Astrocyte (in vitro differentiated cells and primary cell): ENCODE measurements around the gene TNNI3K. TPM values are rescaled to one million over a fixed set of nuclear protein-coding genes. Genes with fewer than 3 reads are reported as not detected.

Experiments
- DNase-seq: peaks from one replicate; pipeline ENCODE4 v3.0.0-alpha.2; 2010; ENCODE audit warnings: low read depth
- FAIRE-seq: peaks from 2 replicates; lab custom pipeline; 2011; peaks lifted over from hg19 to GRCh38; lab: Jason Lieb, UNC
- H2AFZ ChIP-seq: 2 replicates; pipeline ENCODE4 v1.6.0; 2012; ENCODE audit warnings: low read depth, low read length, inconsistent platforms
- H3K27ac ChIP-seq: 2 replicates; pipeline ENCODE4 v1.5.1; 2011; ENCODE audit warnings: low read depth, low read length, inconsistent platforms
- H3K27me3 ChIP-seq: 2 replicates; pipeline ENCODE4 v1.6.0; 2011; ENCODE audit warnings: low read length, inconsistent platforms; ENCODE audit not compliant: insufficient read depth
- H3K36me3 ChIP-seq: 2 replicates; pipeline ENCODE4 v1.5.1; 2011; ENCODE audit warnings: low read length, inconsistent platforms; ENCODE audit not compliant: insufficient read depth
- H3K4me1 ChIP-seq: 2 replicates; pipeline ENCODE4 v1.5.1; 2011; ENCODE audit warnings: low read length, inconsistent platforms; ENCODE audit not compliant: insufficient read depth
- H3K4me2 ChIP-seq: 2 replicates; pipeline ENCODE4 v1.6.0; 2012; ENCODE audit warnings: low read length, inconsistent platforms
- H3K4me3 ChIP-seq: 2 replicates; pipeline ENCODE4 v1.5.1; 2011; ENCODE audit warnings: low read depth, mild to moderate bottlenecking, low read length, inconsistent platforms; ENCODE audit not compliant: insufficient read depth
- H3K79me2 ChIP-seq: 2 replicates; pipeline ENCODE4 v1.6.0; 2012; ENCODE audit warnings: mild to moderate bottlenecking, low read length, inconsistent platforms; ENCODE audit not compliant: insufficient read depth
- H3K9ac ChIP-seq: 2 replicates; pipeline ENCODE4 v1.6.0; 2012; ENCODE audit warnings: mild to moderate bottlenecking, low read length, inconsistent platforms
- H3K9me3 ChIP-seq: 2 replicates; pipeline ENCODE4 v1.5.1; 2012; ENCODE audit warnings: low read depth, mild to moderate bottlenecking, low read length, inconsistent platforms; ENCODE audit not compliant: insufficient read depth
- H4K20me1 ChIP-seq: 2 replicates; pipeline ENCODE4 v1.6.0; 2012; ENCODE audit warnings: low read length, inconsistent platforms; ENCODE audit not compliant: insufficient read depth
- H3K27ac Mint-ChIP-seq: one replicate; pipeline ENCODE4 v1.8.0; 2021; ENCODE audit warnings: mild to moderate bottlenecking, mixed read lengths; ENCODE audit not compliant: unreplicated experiment
- H3K27me3 Mint-ChIP-seq: one replicate; pipeline ENCODE4 v1.8.0; 2021; ENCODE audit warnings: low read depth, mixed read lengths; ENCODE audit not compliant: unreplicated experiment
- H3K36me3 Mint-ChIP-seq: one replicate; pipeline ENCODE4 v1.8.0; 2021; ENCODE audit warnings: low read depth, mixed read lengths; ENCODE audit not compliant: unreplicated experiment
- H3K4me1 Mint-ChIP-seq: one replicate; pipeline ENCODE4 v1.8.0; 2021; ENCODE audit warnings: low read depth, mixed read lengths; ENCODE audit not compliant: unreplicated experiment
- H3K4me3 Mint-ChIP-seq: one replicate; pipeline ENCODE4 v1.8.0; 2021; ENCODE audit warnings: mild to moderate bottlenecking, moderate library complexity, mixed read lengths; ENCODE audit not compliant: unreplicated experiment
- H3K9me3 Mint-ChIP-seq: one replicate; pipeline ENCODE4 v1.8.0; 2021; ENCODE audit warnings: mild to moderate bottlenecking, mixed read lengths; ENCODE audit not compliant: unreplicated experiment
- EZH2 ChIP-seq: IDR thresholded peaks from 2 replicates; pipeline ENCODE4 v1.6.1; 2012; ENCODE audit warnings: mild to moderate bottlenecking, low read length, inconsistent platforms; ENCODE audit not compliant: insufficient read depth
- total RNA-seq: library from RNA; stranded (reverse); gene quantifications from 2 replicates; pipeline ENCODE4 v1.2.1, GENCODE V29; 2021
- TF ChIP-seq, protein P1 (sequence below): IDR thresholded peaks from 2 replicates; pipeline ENCODE4 v1.5.1; 2011; ENCODE audit warnings: low read depth, mild to moderate bottlenecking, inconsistent platforms, low read length, moderate library complexity; ENCODE audit not compliant: insufficient read depth

The TNNI3K gene
- total RNA-seq, 1 donor from 2014 or later, result 0.45 TPM

- no peaks in the 10 kb centered on the region for H3K36me3 Mint-ChIP-seq
- no peak overlapping the region for H2AFZ ChIP-seq
- no peak for DNase-seq
- peaks cover 4% of the 10 kb centered on the region for H3K4me1 Mint-ChIP-seq
- H3K27me3 ChIP-seq, result no peaks in the 10 kb centered on the region
- no peak overlapping the region for H3K4me3 Mint-ChIP-seq
- no peaks in the 10 kb centered on the region for H3K79me2 ChIP-seq
- TF ChIP-seq, protein P1, sequence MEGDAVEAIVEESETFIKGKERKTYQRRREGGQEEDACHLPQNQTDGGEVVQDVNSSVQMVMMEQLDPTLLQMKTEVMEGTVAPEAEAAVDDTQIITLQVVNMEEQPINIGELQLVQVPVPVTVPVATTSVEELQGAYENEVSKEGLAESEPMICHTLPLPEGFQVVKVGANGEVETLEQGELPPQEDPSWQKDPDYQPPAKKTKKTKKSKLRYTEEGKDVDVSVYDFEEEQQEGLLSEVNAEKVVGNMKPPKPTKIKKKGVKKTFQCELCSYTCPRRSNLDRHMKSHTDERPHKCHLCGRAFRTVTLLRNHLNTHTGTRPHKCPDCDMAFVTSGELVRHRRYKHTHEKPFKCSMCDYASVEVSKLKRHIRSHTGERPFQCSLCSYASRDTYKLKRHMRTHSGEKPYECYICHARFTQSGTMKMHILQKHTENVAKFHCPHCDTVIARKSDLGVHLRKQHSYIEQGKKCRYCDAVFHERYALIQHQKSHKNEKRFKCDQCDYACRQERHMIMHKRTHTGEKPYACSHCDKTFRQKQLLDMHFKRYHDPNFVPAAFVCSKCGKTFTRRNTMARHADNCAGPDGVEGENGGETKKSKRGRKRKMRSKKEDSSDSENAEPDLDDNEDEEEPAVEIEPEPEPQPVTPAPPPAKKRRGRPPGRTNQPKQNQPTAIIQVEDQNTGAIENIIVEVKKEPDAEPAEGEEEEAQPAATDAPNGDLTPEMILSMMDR, result no peak
- no peak for TF ChIP-seq EZH2
- no peaks in the 10 kb centered on the region for H3K27me3 Mint-ChIP-seq
- no peaks in the 10 kb centered on the region for H3K9me3 Mint-ChIP-seq
- H3K27ac ChIP-seq, result no peak overlapping the region
- H4K20me1 ChIP-seq, result no peaks in the 10 kb centered on the region
- H3K4me2 ChIP-seq, result no peak overlapping the region
- no peak overlapping the region for H3K27ac Mint-ChIP-seq
- H3K9ac ChIP-seq, result no peak overlapping the region
- no peak for FAIRE-seq
- no peaks in the 10 kb centered on the region for H3K4me1 ChIP-seq
- no peaks in the 10 kb centered on the region for H3K36me3 ChIP-seq
- H3K4me3 ChIP-seq, result no peak overlapping the region
- no peaks in the 10 kb centered on the region for H3K9me3 ChIP-seq
Observed at GRCh38 chr1:74403606-74404005, 168.4 kb downstream of the TNNI3K start.

DNA sequence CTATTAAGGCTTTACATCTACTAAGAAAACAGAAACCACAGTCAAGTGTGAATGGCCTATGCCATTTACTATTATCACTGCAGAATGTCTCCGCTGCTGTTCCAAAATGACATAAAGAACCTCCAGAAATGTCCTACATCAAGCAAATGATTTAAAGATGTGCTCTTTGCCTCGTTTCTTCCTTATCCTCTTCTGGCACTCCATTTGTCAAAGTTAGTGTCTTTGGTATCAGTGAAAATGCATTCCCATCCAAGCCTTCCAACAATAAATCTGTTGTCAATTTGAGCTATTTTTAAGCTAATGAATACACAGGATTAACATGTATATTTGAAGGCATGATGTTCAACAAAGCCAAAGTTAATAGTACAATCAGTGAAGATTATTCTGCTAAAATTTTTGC, 171.6 kb downstream of the TNNI3K start:
- no peak for TF ChIP-seq EZH2
- TF ChIP-seq, protein P1, result no peak
- Mint-ChIP-seq H3K4me1 (peaks cover 3% of the 10 kb centered on the region), H3K27me3 (no peaks in the 10 kb centered on the region), H3K4me3 (no peak overlapping the region), H3K9me3 (no peaks in the 10 kb centered on the region), H3K36me3 (no peaks in the 10 kb centered on the region), H3K27ac (no peak overlapping the region)
- Histone ChIP-seq H3K9ac (no peak overlapping the region), H3K4me1 (no peaks in the 10 kb centered on the region), H3K79me2 (no peaks in the 10 kb centered on the region), H2AFZ (no peak overlapping the region), H3K9me3 (no peaks in the 10 kb centered on the region), H3K27ac (no peak overlapping the region), H3K36me3 (no peaks in the 10 kb centered on the region), H4K20me1 (no peaks in the 10 kb centered on the region), H3K4me3 (no peak overlapping the region), H3K27me3 (no peaks in the 10 kb centered on the region), H3K4me2 (no peak overlapping the region)
- FAIRE-seq, result no peak
- no peak for DNase-seq

DNA sequence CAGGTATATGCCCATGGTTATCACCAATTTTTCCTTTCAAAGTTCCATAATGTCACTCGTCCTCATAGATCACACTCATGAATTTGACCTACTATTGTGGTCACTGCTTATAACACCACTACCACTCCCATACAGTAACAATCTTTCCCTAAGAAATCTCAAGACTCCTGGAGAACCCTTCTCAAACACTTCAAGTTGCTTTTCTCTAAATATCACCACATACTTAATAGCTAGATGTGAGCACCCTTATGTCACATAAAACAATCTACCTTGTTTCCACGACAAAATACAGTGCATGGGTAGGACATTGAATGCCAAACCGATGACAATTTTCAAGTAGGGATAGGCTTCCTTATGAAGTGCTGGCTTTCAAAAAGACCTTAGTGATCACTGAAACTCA, 172.7 kb downstream of the TNNI3K start:
- Mint-ChIP-seq H3K9me3 (no peaks in the 10 kb centered on the region), H3K4me1 (peaks cover 8% of the 10 kb centered on the region), H3K27me3 (no peaks in the 10 kb centered on the region), H3K4me3 (no peak overlapping the region), H3K27ac (no peak overlapping the region), H3K36me3 (no peaks in the 10 kb centered on the region)
- H3K4me3 ChIP-seq, result no peak overlapping the region
- H4K20me1 ChIP-seq, result no peaks in the 10 kb centered on the region
- no peak overlapping the region for H3K9ac ChIP-seq
- no peaks in the 10 kb centered on the region for H3K9me3 ChIP-seq
- H3K79me2 ChIP-seq, result no peaks in the 10 kb centered on the region
- no peak overlapping the region for H3K4me2 ChIP-seq
- no peak overlapping the region for H3K27ac ChIP-seq
- H3K27me3 ChIP-seq, result no peaks in the 10 kb centered on the region
- no peak for TF ChIP-seq EZH2
- TF ChIP-seq, protein P1, result no peak
- H3K4me1 ChIP-seq, result no peaks in the 10 kb centered on the region
- H3K36me3 ChIP-seq, result no peaks in the 10 kb centered on the region
- FAIRE-seq (no peak), DNase-seq (no peak)
- no peak overlapping the region for H2AFZ ChIP-seq
